HL-60 (cell line): Measurements from ENCODE around the gene VPS51.

Experiments used
- DNase-seq, 2 experiments: peaks; one replicate each; pipeline ENCODE4 v3.0.0-alpha.2; 2010 to 2020; ENCODE audit warnings: low read depth in 1 of 2, low spot score in 1 of 2
- H3K27ac ChIP-seq: fragments of 250-450 bp; sonication (Bioruptor Pico); replicated peaks from 2 replicates; pipeline ENCODE4 v1.5.1; 2020; ENCODE audit warnings: mild to moderate bottlenecking, moderate library complexity
- H3K27me3 ChIP-seq: fragments of 250-450 bp; sonication (Bioruptor Pico); 2 replicates; pipeline ENCODE4 v1.5.1; 2021; ENCODE audit warnings: mild to moderate bottlenecking, moderate library complexity; ENCODE audit not compliant: insufficient read depth, poor library complexity, severe bottlenecking
- H3K4me3 ChIP-seq: replicated peaks from 2 replicates; pipeline ENCODE4 v1.5.1; 2011; ENCODE audit warnings: mild to moderate bottlenecking, control low read depth, low read length; ENCODE audit not compliant: insufficient read depth
- GABPA ChIP-seq: IDR thresholded peaks from 2 replicates; pipeline ENCODE4 v1.6.1; 2012; ENCODE audit warnings: low read depth
- POLR2AphosphoS5 ChIP-seq: IDR thresholded peaks from 2 replicates; pipeline ENCODE4 v1.6.1; 2012; ENCODE audit warnings: low read depth
- REST ChIP-seq: IDR thresholded peaks from 2 replicates; pipeline ENCODE4 v1.6.1; 2012; ENCODE audit warnings: low read depth; ENCODE audit not compliant: insufficient replicate concordance
- SPI1 ChIP-seq: IDR thresholded peaks from 2 replicates; pipeline ENCODE4 v1.6.1; 2012; ENCODE audit warnings: low read depth, mild to moderate bottlenecking, borderline replicate concordance
- TF ChIP-seq, protein P1 (sequence below): IDR thresholded peaks from one replicate; pipeline ENCODE4 v1.5.1; 2011; ENCODE audit warnings: low read length, control low read depth, inconsistent platforms; ENCODE audit not compliant: insufficient read depth

The VPS51 gene

DNA sequence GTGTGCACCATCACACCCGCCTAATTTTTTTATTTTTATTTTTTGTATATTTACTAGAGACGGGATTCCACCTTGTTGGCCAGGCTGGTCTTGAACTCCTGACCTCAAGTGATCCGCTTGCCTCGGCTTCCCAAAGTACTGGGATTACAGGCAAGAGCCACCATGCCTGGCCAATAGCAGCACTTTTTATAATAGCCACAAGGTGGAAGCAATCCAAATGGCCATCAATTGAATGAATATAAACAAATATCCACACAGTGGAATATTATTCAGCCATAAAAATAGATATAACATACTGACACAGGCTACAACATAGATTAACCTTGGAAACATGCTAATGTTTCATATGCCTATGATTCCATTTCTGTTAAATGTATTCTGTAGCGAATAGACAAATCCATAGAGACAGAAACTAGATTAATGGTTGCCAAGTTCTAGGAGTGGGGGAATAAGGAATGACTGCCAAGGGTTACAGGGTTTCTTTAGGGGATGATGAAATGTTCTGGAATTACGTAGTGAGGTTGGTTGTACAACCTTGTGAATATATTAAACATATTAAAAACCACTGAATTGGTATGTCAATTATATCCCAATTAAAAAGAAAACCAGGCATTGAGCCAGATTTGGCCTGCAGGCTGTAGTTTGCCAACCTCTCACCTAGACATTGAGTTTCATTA is 4.8 kb downstream of the VPS51 start:
- TF ChIP-seq POLR2AphosphoS5 (no peak), GABPA (no peak), REST (no peak), SPI1 (no peak)
- TF ChIP-seq, protein P1, sequence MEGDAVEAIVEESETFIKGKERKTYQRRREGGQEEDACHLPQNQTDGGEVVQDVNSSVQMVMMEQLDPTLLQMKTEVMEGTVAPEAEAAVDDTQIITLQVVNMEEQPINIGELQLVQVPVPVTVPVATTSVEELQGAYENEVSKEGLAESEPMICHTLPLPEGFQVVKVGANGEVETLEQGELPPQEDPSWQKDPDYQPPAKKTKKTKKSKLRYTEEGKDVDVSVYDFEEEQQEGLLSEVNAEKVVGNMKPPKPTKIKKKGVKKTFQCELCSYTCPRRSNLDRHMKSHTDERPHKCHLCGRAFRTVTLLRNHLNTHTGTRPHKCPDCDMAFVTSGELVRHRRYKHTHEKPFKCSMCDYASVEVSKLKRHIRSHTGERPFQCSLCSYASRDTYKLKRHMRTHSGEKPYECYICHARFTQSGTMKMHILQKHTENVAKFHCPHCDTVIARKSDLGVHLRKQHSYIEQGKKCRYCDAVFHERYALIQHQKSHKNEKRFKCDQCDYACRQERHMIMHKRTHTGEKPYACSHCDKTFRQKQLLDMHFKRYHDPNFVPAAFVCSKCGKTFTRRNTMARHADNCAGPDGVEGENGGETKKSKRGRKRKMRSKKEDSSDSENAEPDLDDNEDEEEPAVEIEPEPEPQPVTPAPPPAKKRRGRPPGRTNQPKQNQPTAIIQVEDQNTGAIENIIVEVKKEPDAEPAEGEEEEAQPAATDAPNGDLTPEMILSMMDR: no peak
- no peak for DNase-seq
- Histone ChIP-seq H3K27me3 (no peaks in the 10 kb centered on the region), H3K4me3 (no peak overlapping the region), H3K27ac (no peak overlapping the region)

GRCh38 chr11:65102142-65103095 is 6.4 kb downstream of the VPS51 start:
- H3K27me3 ChIP-seq: no peaks in the 10 kb centered on the region
- no peak overlapping the region for H3K27ac ChIP-seq
- no peak overlapping the region for H3K4me3 ChIP-seq
- TF ChIP-seq SPI1 (no peak), GABPA (no peak), POLR2AphosphoS5 (no peak), REST (no peak)
- TF ChIP-seq, protein P1: no peak
- DNase-seq: no peak

DNA sequence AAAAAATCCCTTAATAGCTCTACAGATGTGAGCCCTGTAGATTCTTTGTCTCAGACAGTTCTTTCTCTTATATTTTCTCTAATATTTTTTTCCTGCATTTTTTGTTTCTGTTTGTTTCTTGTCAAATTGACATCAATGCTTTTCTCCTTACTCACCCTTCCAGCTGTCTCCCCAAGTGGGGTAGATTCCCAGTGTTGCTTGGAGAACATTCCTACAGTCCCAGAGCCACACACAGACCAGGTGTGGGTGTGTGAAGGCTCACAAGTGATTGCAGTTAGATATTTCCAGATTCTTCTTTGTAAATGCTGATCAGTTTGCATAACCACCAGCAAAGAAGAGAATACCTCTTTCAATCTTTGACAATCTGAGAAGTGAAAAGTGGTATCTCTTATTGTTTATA is 7.5 kb downstream of the VPS51 start:
- Histone ChIP-seq H3K4me3 (no peak overlapping the region), H3K27me3 (no peaks in the 10 kb centered on the region), H3K27ac (no peak overlapping the region)
- TF ChIP-seq SPI1: no peak
- TF ChIP-seq, protein P1: no peak
- TF ChIP-seq POLR2AphosphoS5: no peak
- TF ChIP-seq GABPA: no peak
- TF ChIP-seq REST: no peak
- no peak for DNase-seq
